ENCODE results near the gene PRRT4. TPM values are rescaled to one million over a fixed set of nuclear protein-coding genes. Genes with fewer than 3 reads are reported as not detected.

Gene PRRT4
- total RNA-seq, 1 experiment from 2014 or later, result 0.24 TPM

DNA sequence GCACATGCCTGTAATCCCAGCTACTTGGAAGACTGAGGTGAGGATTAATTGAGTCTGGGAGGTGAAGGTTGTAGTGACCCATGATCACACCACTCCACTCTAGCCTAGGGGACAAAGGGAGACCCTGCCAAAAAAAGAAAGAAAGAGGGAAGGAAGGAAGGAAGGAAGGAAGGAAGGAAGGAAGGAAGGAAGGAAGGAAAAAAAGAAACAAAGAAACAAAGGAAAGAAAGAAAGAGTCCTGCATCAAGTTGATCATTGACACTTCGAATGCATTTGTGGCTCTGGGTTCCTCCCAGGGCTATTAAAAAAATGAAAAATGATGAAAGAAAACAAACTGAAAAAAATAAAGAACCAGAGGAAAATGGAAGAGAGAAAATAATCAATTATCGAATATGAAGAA is 3.9 kb upstream of the PRRT4 start:
- no peak overlapping the region for H3K14ac ChIP-seq (ENCODE audit: insufficient read depth, low read length)
- H3K9me3 ChIP-seq (ENCODE audit: control insufficient read depth, low read depth, low read length), result no peaks in the 10 kb centered on the region
- no peak overlapping the region for H2BK20ac ChIP-seq (ENCODE audit: low read depth, low read length, poor library complexity, severe bottlenecking)
- no peak overlapping the region for H3K27ac Mint-ChIP-seq
- no peak for DNase-seq
- peaks cover 8 to 10% of the 10 kb centered on the region in 2 experiments for H3K4me1 Mint-ChIP-seq
- no peak overlapping the region for H4K5ac ChIP-seq (ENCODE audit: insufficient read length, low read depth, low read length)
- H3K4ac ChIP-seq (ENCODE audit: low read depth, low read length), result no peak overlapping the region
- peaks cover 78% of the 10 kb centered on the region for H3K27me3 Mint-ChIP-seq (ENCODE audit: low read depth)
- H2BK12ac ChIP-seq (ENCODE audit: insufficient read length, low read depth, low read length), result no peak overlapping the region
- H3K79me1 ChIP-seq (ENCODE audit: insufficient read depth, low read depth, low read length, poor library complexity, severe bottlenecking), result no peaks in the 10 kb centered on the region
- H3K27me3 ChIP-seq (ENCODE audit: insufficient read depth, low read length), result peaks cover 34% of the 10 kb centered on the region
- H2BK15ac ChIP-seq (ENCODE audit: low read depth, low read length), result no peak overlapping the region
- no peaks in the 10 kb centered on the region for H4K20me1 ChIP-seq (ENCODE audit: control insufficient read depth, insufficient read depth, insufficient read length)
- H3K4me3 Mint-ChIP-seq, result no peak overlapping the region
- H3K9me3 Mint-ChIP-seq, result peaks cover 0 to 1% of the 10 kb centered on the region in 2 experiments; a peak in 1 of 5 replicates
- no peak overlapping the region for H3K23ac ChIP-seq (ENCODE audit: insufficient read length, low read depth, low read length)
- H4K91ac ChIP-seq (ENCODE audit: insufficient read length, low read depth, low read length), result no peak overlapping the region
- H3K9ac ChIP-seq (ENCODE audit: extremely low read depth, insufficient read length, low read length), result no peak overlapping the region
- H3T11ph ChIP-seq (ENCODE audit: low read length), result no peak overlapping the region
- H3K56ac ChIP-seq (ENCODE audit: insufficient read length, low read depth, low read length), result no peak overlapping the region
- H3K4me2 ChIP-seq (ENCODE audit: insufficient read depth, insufficient read length, low read length), result no peak overlapping the region
- H4K8ac ChIP-seq (replicated peaks; ENCODE audit: insufficient read length, low read depth, low read length), result no peak overlapping the region
- TF ChIP-seq, protein P1, sequence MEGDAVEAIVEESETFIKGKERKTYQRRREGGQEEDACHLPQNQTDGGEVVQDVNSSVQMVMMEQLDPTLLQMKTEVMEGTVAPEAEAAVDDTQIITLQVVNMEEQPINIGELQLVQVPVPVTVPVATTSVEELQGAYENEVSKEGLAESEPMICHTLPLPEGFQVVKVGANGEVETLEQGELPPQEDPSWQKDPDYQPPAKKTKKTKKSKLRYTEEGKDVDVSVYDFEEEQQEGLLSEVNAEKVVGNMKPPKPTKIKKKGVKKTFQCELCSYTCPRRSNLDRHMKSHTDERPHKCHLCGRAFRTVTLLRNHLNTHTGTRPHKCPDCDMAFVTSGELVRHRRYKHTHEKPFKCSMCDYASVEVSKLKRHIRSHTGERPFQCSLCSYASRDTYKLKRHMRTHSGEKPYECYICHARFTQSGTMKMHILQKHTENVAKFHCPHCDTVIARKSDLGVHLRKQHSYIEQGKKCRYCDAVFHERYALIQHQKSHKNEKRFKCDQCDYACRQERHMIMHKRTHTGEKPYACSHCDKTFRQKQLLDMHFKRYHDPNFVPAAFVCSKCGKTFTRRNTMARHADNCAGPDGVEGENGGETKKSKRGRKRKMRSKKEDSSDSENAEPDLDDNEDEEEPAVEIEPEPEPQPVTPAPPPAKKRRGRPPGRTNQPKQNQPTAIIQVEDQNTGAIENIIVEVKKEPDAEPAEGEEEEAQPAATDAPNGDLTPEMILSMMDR (conservative IDR thresholded peaks at IDR 0.05), result no peak
- H3K23me2 ChIP-seq (ENCODE audit: insufficient read length, low read depth, low read length, poor library complexity, severe bottlenecking), result peaks cover 8% of the 10 kb centered on the region
- H2AFZ ChIP-seq (ENCODE audit: low read length), result no peak overlapping the region
- WGBS (ENCODE audit: extremely low coverage, insufficient read length, low lambda C conversion rate), result no CpG with 5 or more reads among the region's 2 CpGs
- H2BK120ac ChIP-seq (ENCODE audit: low read depth, low read length, poor library complexity, severe bottlenecking), result no peak overlapping the region
- no peak overlapping the region for H2AK5ac ChIP-seq (ENCODE audit: insufficient read length, low read length)
- H3K36me3 Mint-ChIP-seq (ENCODE audit: insufficient read depth in 1 of 3, low read depth in 3 of 3), result no peaks in the 10 kb centered on the region; a peak in 2 of 7 replicates
- no peak overlapping the region for H3K27ac ChIP-seq (ENCODE audit: insufficient read length, low read depth, low read length)
- H3K18ac ChIP-seq (ENCODE audit: insufficient read length, low read depth, low read length), result no peak overlapping the region
- H3K79me2 ChIP-seq (ENCODE audit: insufficient read depth, low read length), result no peaks in the 10 kb centered on the region
- H2BK5ac ChIP-seq (ENCODE audit: insufficient read length, low read length), result no peak overlapping the region
- no peaks in the 10 kb centered on the region for H3K4me1 ChIP-seq (ENCODE audit: insufficient read depth, low read length)

All from H9 (cell line).